K562 (cell line): ENCODE results near the gene TBC1D17. TPM values are rescaled to one million over a fixed set of nuclear protein-coding genes. Genes with fewer than 3 reads are reported as not detected.

Experiments
- ARID2 ChIP-seq: fragments of 450-650 bp; IDR thresholded peaks from 2 replicates; pipeline ENCODE4 v1.6.1; 2017; ENCODE audit warnings: antibody characterized with exemption, mild to moderate bottlenecking
- CEBPB ChIP-seq: fragments of 450-650 bp; IDR thresholded peaks from 2 replicates; pipeline ENCODE4 v1.6.1; 2016; ENCODE audit warnings: missing genetic modification characterization, missing compliant biosample characterization
- DDX20 ChIP-seq: fragments of 450-650 bp; IDR thresholded peaks from 2 replicates; pipeline ENCODE4 v1.6.1; 2016; ENCODE audit warnings: missing genetic modification characterization, low read depth, mild to moderate bottlenecking, missing compliant biosample characterization, moderate library complexity
- ETV1 ChIP-seq: fragments of 450-650 bp; conservative IDR thresholded peaks from 2 replicates; pipeline ENCODE4 v1.6.1; 2016; ENCODE audit warnings: missing genetic modification characterization, control low read depth, low read depth, missing compliant biosample characterization
- NFRKB ChIP-seq: fragments of 450-650 bp; IDR thresholded peaks from 2 replicates; pipeline ENCODE4 v1.6.1; 2016; ENCODE audit warnings: low read depth
- NR2C2 ChIP-seq, 2 experiments: fragments of 200-800 bp in 1 of 2; sonication (Bioruptor generic) in 1 of 2; sonication (generic) in 1 of 2; formaldehyde crosslinking in 1 of 2; IDR thresholded peaks; 2 replicates each; pipeline versions ENCODE4 v1.6.1 to v1.8.0; 2016 to 2022; ENCODE audit warnings: mild to moderate bottlenecking in 1 of 2, missing compliant biosample characterization in 1 of 2, missing genetic modification characterization in 1 of 2, missing genetic modification reagents in 1 of 2
- PKNOX1 ChIP-seq: fragments of 450-650 bp; IDR thresholded peaks from 2 replicates; pipeline ENCODE4 v1.6.1; 2016
- POLR2H ChIP-seq: IDR thresholded peaks from 2 replicates; pipeline ENCODE4 v1.6.1; 2016; ENCODE audit warnings: missing genetic modification characterization, low read depth, mild to moderate bottlenecking, control low read depth, missing compliant biosample characterization, moderate library complexity
- SMARCB1 ChIP-seq: IDR thresholded peaks from 2 replicates; pipeline ENCODE4 v1.6.1; 2011; ENCODE audit warnings: improper control_type of control experiment, low read depth; ENCODE audit not compliant: insufficient read length
- SRSF9 ChIP-seq: fragments of 200-400 bp; formaldehyde crosslinking; IDR thresholded peaks from 2 replicates; pipeline ENCODE4 v1.6.1; 2017; ENCODE audit warnings: low read depth, low read length, borderline replicate concordance
- STAG1 ChIP-seq: sonication (generic); formaldehyde crosslinking; IDR thresholded peaks from 2 replicates; pipeline ENCODE4 v1.5.0; 2020; ENCODE audit warnings: missing genetic modification reagents, borderline replicate concordance
- TBL1XR1 ChIP-seq, 2 experiments: IDR thresholded peaks; 2 replicates each; pipeline ENCODE4 v1.6.1; 2012; ENCODE audit warnings: improper control_type of control experiment in 2 of 2, low read length in 2 of 2, mild to moderate bottlenecking in 1 of 2
- TEAD4 ChIP-seq, 2 experiments: sonication (generic) in 1 of 2; formaldehyde crosslinking in 1 of 2; IDR thresholded peaks; 2 replicates each; pipeline versions ENCODE4 v1.6.1 to v1.8.0; 2012 to 2022; ENCODE audit warnings: borderline replicate concordance in 1 of 2, inconsistent platforms in 1 of 2, low read length in 1 of 2, mild to moderate bottlenecking in 1 of 2, missing genetic modification reagents in 1 of 2
- U2AF1 ChIP-seq: fragments of 200-400 bp; formaldehyde crosslinking; optimal IDR thresholded peaks from 2 replicates; pipeline ENCODE3; 2017; ENCODE audit warnings: mild to moderate bottlenecking, low read depth, low read length, moderate library complexity
- ZBTB34 ChIP-seq: fragments of 250-450 bp; sonication (Bioruptor Pico); IDR thresholded peaks from 2 replicates; pipeline ENCODE4 v1.8.0; 2021; ENCODE audit warnings: mild to moderate bottlenecking, moderate library complexity
- ZNF175 ChIP-seq: fragments of 200-800 bp; sonication (Bioruptor generic); IDR thresholded peaks from 2 replicates; pipeline ENCODE4 v1.6.1; 2016; ENCODE audit warnings: low read depth, mild to moderate bottlenecking, missing genetic modification characterization, missing compliant biosample characterization
- ZNF347 ChIP-seq: fragments of 450-650 bp; formaldehyde crosslinking; IDR thresholded peaks from 2 replicates; pipeline ENCODE4 v1.4.0; 2020; ENCODE audit warnings: low read depth, mild to moderate bottlenecking, moderate library complexity
- ZNF436 ChIP-seq: fragments of 250-450, 450-650 bp; sonication (Bioruptor Pico); formaldehyde crosslinking; IDR thresholded peaks from 2 replicates; pipeline ENCODE4 v1.7.0; 2020; ENCODE audit warnings: mild to moderate bottlenecking
- ZNF445 ChIP-seq: fragments of 250-450 bp; sonication (Bioruptor Pico); IDR thresholded peaks from 2 replicates; pipeline ENCODE4 v1.4.0; 2020; ENCODE audit warnings: low read depth, mild to moderate bottlenecking, moderate library complexity
- polyA plus RNA-seq, 8 experiments: library from polyadenylated mRNA; depleted of rRNA in 4 of 8; stranded (reverse) in 5 of 8; unstranded in 3 of 8; fragments of >200 nt; fragmentation: Nextera tagmentation in 2 of 8; fragmentation: Illumina TruSeq in 1 of 8; extraction: Ambion mirVana in 2 of 8; extraction: Trizol in 1 of 8; gene quantifications; 2 replicates each; pipeline versions ENCODE4 v1.2.1 to v1.2.3, GENCODE V29; 2011 to 2014; ENCODE audit warnings: inconsistent platforms in 1 of 8, missing spikeins in 1 of 8
- total RNA-seq, 7 experiments: library from RNA; depleted of rRNA in 6 of 7; stranded (reverse); fragments of >200 nt in 6 of 7; fragmentation: Illumina TruSeq in 2 of 7; extraction: Trizol in 2 of 7; gene quantifications; 2 replicates each; pipeline versions ENCODE4 v1.2.1 to v1.2.3, GENCODE V29; 2011 to 2021; ENCODE audit warnings: low replicate concordance in 1 of 7
- TF ChIP-seq, protein P1 (sequence below): fragments of 450-650 bp; formaldehyde crosslinking; IDR thresholded peaks from 2 replicates; pipeline ENCODE4 v1.4.0; 2020; ENCODE audit warnings: mild to moderate bottlenecking, moderate library complexity
- TF ChIP-seq, protein P2 (sequence below): fragments of 250-450 bp; sonication (Bioruptor Pico); IDR thresholded peaks from 2 replicates; pipeline ENCODE4 v1.5.0; 2020; ENCODE audit warnings: mild to moderate bottlenecking, borderline replicate concordance

TBC1D17 gene
- total and polyA plus RNA-seq, 9 of the 15 experiments (the other 6 are each of a cell fraction or from before 2014, with no cell fraction given) = 0.42 to 16.0 (median 3.8) TPM

- TF ChIP-seq PKNOX1 (no peak), ZNF436 (CRISPR knock-in tag) (no peak), TBL1XR1 (IDR thresholded peaks at IDR 0.05; ENCODE audit: low read length in 2 of 2) (peak in 1 of 2 experiments; percentile 1; a peak in 1 of 4 replicates), NR2C2 (CRISPR knock-in tag; IDR thresholded peaks at IDR 0.05) (no peak), NR2C2 (tag; IDR thresholded peaks at IDR 0.05) (no peak), NFRKB (no peak), ZNF175 (no peak), SRSF9 (no peak), U2AF1 (no peak), ZNF445 (CRISPR knock-in tag) (no peak; the same call in 1 of the 2 replicates), DDX20 (no peak), ZBTB34 (CRISPR knock-in tag) (no peak), POLR2H (tag) (peak; percentile 5; the same call in 1 of the 2 replicates), TEAD4 (IDR thresholded peaks at IDR 0.05; ENCODE audit: low read length) (no peak), TEAD4 (CRISPR knock-in tag; IDR thresholded peaks at IDR 0.05; ENCODE audit: borderline replicate concordance) (no peak), ARID2 (no peak), ZNF347 (CRISPR knock-in tag) (no peak), SMARCB1 (no peak), ETV1 (tag) (no peak), STAG1 (CRISPR knock-in tag) (no peak), CEBPB (tag) (no peak)
- TF ChIP-seq, protein P1, sequence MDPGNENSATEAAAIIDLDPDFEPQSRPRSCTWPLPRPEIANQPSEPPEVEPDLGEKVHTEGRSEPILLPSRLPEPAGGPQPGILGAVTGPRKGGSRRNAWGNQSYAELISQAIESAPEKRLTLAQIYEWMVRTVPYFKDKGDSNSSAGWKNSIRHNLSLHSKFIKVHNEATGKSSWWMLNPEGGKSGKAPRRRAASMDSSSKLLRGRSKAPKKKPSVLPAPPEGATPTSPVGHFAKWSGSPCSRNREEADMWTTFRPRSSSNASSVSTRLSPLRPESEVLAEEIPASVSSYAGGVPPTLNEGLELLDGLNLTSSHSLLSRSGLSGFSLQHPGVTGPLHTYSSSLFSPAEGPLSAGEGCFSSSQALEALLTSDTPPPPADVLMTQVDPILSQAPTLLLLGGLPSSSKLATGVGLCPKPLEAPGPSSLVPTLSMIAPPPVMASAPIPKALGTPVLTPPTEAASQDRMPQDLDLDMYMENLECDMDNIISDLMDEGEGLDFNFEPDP (CRISPR knock-in tag) = 0 out of 2 replicates have a peak, but pooled peaks have one; percentile 24
- TF ChIP-seq, protein P2, sequence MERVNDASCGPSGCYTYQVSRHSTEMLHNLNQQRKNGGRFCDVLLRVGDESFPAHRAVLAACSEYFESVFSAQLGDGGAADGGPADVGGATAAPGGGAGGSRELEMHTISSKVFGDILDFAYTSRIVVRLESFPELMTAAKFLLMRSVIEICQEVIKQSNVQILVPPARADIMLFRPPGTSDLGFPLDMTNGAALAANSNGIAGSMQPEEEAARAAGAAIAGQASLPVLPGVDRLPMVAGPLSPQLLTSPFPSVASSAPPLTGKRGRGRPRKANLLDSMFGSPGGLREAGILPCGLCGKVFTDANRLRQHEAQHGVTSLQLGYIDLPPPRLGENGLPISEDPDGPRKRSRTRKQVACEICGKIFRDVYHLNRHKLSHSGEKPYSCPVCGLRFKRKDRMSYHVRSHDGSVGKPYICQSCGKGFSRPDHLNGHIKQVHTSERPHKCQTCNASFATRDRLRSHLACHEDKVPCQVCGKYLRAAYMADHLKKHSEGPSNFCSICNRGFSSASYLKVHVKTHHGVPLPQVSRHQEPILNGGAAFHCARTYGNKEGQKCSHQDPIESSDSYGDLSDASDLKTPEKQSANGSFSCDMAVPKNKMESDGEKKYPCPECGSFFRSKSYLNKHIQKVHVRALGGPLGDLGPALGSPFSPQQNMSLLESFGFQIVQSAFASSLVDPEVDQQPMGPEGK (CRISPR knock-in tag) = no peak
Measured at GRCh38 chr19:49931293-49932040, 54.0 kb downstream of the TBC1D17 start (continued).
